IMR-90 (cell line): ENCODE data around the gene WNT16.

Experiments used
- BHLHE40 ChIP-seq: fragments of 150-350 bp; IDR thresholded peaks from 2 replicates; pipeline ENCODE4 v1.6.1; 2016; ENCODE audit warnings: mild to moderate bottlenecking, low read depth, low read length
- CEBPB ChIP-seq: IDR thresholded peaks from 2 replicates; pipeline ENCODE4 v1.6.1; 2012; ENCODE audit warnings: low read depth, low read length, improper control_type of control experiment
- CHD1 ChIP-seq: IDR thresholded peaks from 2 replicates; pipeline ENCODE4 v1.6.1; 2012; ENCODE audit warnings: low read depth, low read length, improper control_type of control experiment
- CTCF ChIP-seq: conservative IDR thresholded peaks from 2 replicates; pipeline ENCODE4 v1.5.1; 2012; ENCODE audit warnings: mild to moderate bottlenecking, low read depth, low read length, improper control_type of control experiment
- ELK1 ChIP-seq: fragments of 150-350 bp; IDR thresholded peaks from 2 replicates; pipeline ENCODE4 v1.6.1; 2016; ENCODE audit warnings: low read depth, mild to moderate bottlenecking, low read length, moderate library complexity, borderline replicate concordance
- FOS ChIP-seq: fragments of 150-350 bp; IDR thresholded peaks from 2 replicates; pipeline ENCODE4 v1.6.1; 2016; ENCODE audit warnings: low read depth, low read length
- MAFK ChIP-seq: IDR thresholded peaks from 2 replicates; pipeline ENCODE4 v1.6.1; 2012; ENCODE audit warnings: low read depth, low read length, improper control_type of control experiment
- MXI1 ChIP-seq: IDR thresholded peaks from 2 replicates; pipeline ENCODE4 v1.6.1; 2012; ENCODE audit warnings: low read depth, mild to moderate bottlenecking, low read length, moderate library complexity, borderline replicate concordance
- POLR2A ChIP-seq: IDR thresholded peaks from 2 replicates; pipeline ENCODE4 v1.6.1; 2012; ENCODE audit warnings: mild to moderate bottlenecking, low read depth, low read length
- RAD21 ChIP-seq: IDR thresholded peaks from 2 replicates; pipeline ENCODE4 v1.6.1; 2012; ENCODE audit warnings: low read length, improper control_type of control experiment
- RCOR1 ChIP-seq: IDR thresholded peaks from 2 replicates; pipeline ENCODE4 v1.6.1; 2012; ENCODE audit warnings: mild to moderate bottlenecking, low read length, improper control_type of control experiment; ENCODE audit not compliant: insufficient replicate concordance
- RFX5 ChIP-seq: IDR thresholded peaks from 2 replicates; pipeline ENCODE4 v1.8.0; 2012; ENCODE audit warnings: low read depth, mild to moderate bottlenecking, low read length, moderate library complexity
- SMC3 ChIP-seq: fragments of 150-350 bp; IDR thresholded peaks from 2 replicates; pipeline ENCODE4 v1.6.1; 2016; ENCODE audit warnings: low read depth, mild to moderate bottlenecking, antibody characterized with exemption, low read length, moderate library complexity
- USF2 ChIP-seq: fragments of 150-350 bp; IDR thresholded peaks from 2 replicates; pipeline ENCODE4 v1.6.1; 2017; ENCODE audit warnings: mild to moderate bottlenecking, antibody characterized with exemption, low read length, low read depth

- no peak for TF ChIP-seq CTCF
- TF ChIP-seq RAD21, result no peak
- no peak for TF ChIP-seq RFX5
- no peak for TF ChIP-seq POLR2A
- no peak for TF ChIP-seq ELK1
- TF ChIP-seq CEBPB, result no peak
- TF ChIP-seq MAFK, result no peak
- no peak for TF ChIP-seq BHLHE40
- no peak for TF ChIP-seq RCOR1
- no peak for TF ChIP-seq USF2
- TF ChIP-seq SMC3, result no peak
- no peak for TF ChIP-seq FOS
- no peak for TF ChIP-seq MXI1
- no peak for TF ChIP-seq CHD1
Measured at GRCh38 chr7:121285066-121285667, 43.6 kb upstream of the WNT16 start.
